Central memory CD4-positive, alpha-beta T cell (primary cell): ENCODE measurements around the gene QSER1.
"Not testable (repeated sequence)": the region's sequence is repeated elsewhere in the genome, so short reads cannot be mapped to it uniquely, and the experiment has no call there.

ENCODE experiments used
- DNase-seq: peaks from one replicate; pipeline ENCODE4 v3.0.0; 2022
- total RNA-seq, 3 experiments: gene quantifications; one replicate each; lab custom pipeline; 2026; lab: John Stamatoyannopoulos, UW

The QSER1 gene
- total RNA-seq, result 20.1 to 31.9 (median 27.6) reads per million in 3 experiments

- peak; percentile 64 for DNase-seq
These were observed at the start of gene QSER1 for GRCh38 chr11:32892355-32893092. Gene QSER1, plus strand, starts transcription at chr11:32892811. Its CDS starts 315 bp downstream, at chr11:32893126.

- DNase-seq, result no peak
These were observed 49.1 kb upstream of the QSER1 start for GRCh38 chr11:32843544-32843943.

DNA sequence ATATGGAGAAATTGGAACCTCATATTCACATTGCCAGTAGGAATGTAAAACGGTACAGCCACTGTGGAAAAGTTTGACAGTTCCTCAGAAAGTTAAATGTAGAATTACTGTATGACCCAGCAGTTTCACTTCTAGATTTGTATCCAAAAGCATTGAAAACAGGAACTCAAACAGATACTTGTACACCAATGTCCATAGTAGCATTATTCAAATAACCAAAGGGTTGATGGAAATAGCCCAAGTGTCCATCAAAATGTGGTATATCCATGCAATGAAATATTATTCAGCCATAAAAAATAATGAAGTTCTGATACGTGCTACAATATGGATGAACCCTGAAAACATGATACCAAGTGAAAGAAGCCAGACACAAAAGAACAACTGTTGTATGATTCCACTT, 45.1 kb upstream of the QSER1 start:
- no peak for DNase-seq

GRCh38 chr11:32849761-32850160, 42.9 kb upstream of the QSER1 start:
- DNase-seq, result no peak

- DNase-seq, result no peak
These were observed 41.4 kb upstream of the QSER1 start for GRCh38 chr11:32851251-32851650.

DNA sequence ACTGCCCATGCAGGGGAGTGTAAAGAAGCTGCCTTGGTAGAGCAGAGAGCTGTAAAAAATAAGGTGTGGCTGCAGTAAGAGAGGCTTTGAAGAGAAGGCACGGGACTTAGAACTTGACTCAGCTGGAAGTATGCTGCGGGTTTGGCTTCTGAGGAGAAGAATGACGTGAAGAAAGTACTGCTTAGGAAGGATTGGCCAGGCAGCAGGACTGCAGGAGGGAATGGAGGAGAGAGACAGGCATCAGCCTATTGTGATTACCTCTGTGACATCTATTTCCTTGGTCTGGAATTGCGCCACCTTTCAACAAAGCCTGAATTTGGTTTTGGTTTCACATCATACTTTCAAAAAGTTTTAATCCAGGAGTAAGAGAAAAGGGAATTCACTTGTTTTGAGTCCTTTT, 40.4 kb upstream of the QSER1 start:
- no peak for DNase-seq

GRCh38 chr11:32855601-32856000, 37.0 kb upstream of the QSER1 start:
- DNase-seq, result no peak

GRCh38 chr11:32858731-32859130, 33.9 kb upstream of the QSER1 start:
- DNase-seq, result no peak

GRCh38 chr11:32861850-32862577, 30.6 kb upstream of the QSER1 start:
- no peak for DNase-seq

DNA sequence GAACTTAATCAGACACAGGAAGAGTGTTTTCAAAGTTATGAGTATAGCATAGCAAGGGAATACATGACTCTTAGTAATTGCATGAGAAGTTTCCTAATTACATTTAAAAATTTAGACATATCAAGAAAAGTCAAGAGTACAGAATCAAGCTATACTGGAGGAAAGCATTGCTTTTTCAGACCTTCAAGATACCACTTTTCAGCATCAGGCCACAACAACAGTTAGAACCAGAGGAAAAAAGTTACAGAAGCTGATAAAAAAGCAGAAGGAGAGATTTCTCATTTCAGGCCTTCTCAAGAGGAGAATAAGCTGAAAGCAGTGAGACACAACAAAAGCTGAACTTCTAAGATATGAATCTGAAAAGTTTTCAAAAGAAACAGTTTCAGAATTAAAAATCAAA, 28.1 kb upstream of the QSER1 start:
- DNase-seq, result no peak

- not testable (repeated sequence) for DNase-seq
These were observed 23.9 kb upstream of the QSER1 start for GRCh38 chr11:32868752-32869151.

GRCh38 chr11:32870676-32871075, 21.9 kb upstream of the QSER1 start:
- peak; percentile 10 for DNase-seq

GRCh38 chr11:32874132-32874531, 18.5 kb upstream of the QSER1 start:
- DNase-seq, result no peak

DNA sequence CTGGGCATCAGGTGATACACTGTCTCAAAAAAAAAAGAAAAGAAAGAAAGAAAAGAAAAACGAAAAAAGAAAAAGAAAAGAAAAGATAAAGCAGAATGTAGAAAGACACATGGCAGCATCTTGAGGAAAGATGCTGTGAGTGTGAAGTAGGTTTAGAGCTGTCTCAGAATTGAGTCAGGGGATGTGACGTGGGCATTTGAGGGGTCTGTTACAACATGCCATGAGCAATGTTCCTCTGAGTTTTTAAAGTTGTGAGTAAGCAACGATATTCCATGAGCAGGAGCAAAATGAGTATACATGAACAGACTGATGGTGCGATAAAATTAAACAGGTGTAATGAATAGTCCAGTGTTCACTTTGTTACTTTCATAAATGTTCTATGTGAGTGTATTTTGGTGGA, 11.3 kb upstream of the QSER1 start:
- DNase-seq, result no peak

DNA sequence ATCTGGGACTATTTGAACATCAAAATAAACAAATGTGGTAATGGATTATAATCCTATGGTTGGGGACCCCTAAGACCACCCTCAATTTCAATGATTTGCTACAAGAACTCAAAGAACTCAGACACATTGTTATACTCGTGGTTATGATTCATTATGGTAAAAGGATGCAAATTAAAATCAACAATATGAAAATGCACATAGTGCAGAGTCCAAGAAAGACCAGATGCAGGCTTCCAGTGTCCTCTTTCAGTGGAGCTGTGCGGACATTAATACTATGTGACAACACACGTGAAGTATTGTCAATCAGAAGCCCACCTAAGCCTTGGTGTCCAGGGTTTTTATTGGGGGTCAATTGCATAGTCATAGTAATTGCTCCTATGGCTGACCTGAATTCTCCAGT, 9.2 kb upstream of the QSER1 start:
- DNase-seq, result no peak

- no peak for DNase-seq
These were observed 8.6 kb upstream of the QSER1 start for GRCh38 chr11:32884023-32884422.

DNA sequence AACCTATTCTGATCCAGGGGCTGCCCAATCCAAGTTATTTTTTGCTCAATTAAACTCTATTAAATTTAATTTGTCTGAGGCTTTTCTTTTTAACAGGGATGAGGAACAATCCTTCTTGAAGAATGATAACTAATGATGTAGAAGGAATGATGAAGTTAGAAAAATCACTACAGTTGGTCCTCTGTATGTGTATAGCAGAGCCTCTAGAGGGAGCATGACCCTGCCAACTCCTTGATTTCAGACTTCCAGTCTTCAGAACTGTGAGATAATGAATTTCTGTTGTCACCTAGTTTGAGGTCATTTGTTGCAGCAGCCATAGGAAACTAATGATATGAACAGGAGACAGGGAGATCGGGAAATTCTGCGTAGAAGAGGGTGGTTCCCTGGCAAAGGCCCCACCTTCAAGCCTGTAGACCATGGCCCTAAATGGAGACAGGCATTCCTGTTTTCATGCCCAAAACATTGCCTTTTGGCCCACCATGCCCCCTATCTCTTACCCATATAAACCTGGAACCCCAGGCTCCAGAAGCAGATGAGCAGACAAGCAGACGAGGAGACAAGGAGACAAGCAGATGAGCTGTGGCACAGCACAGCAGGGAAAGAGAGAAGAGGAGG, 7.7 kb upstream of the QSER1 start:
- no peak for DNase-seq

DNA sequence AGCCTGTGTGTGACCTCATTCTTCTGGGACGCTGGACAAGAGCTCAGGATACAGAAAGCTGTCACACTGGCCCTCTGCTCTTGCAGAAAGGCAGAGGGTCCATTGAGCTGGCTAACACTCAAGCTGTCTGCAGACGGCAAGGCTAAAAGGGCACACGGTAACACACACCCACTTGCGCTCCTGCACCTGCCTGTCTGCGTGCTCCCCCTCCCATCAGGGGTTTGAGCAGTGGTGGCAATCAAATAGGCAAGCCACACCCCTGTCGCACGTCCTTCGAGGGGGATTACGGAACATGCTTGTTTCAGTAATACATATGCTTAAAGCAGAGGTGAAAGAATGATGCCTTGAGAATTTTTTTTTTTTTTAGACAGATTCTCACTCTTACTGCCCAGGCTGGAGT, 7.1 kb upstream of the QSER1 start:
- no peak for DNase-seq

DNA sequence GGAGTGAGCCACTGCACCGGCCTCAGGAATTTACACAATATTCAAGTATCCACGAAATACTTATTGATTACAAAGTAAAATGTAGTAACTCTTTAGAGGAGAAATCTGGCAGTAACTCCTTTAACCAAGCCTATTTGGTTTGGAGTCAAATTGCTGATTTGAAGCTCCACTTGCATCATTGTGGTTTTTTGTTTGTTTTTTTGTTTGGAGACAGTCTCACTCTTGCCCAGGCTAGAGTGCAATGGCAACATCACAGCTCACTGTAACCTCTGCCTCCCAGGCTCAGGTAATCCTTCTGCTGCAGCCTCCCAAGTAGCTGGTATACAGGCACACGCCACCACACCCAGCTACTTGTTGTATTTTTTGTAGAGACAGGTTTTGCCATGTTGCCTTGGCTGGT, 6.4 kb upstream of the QSER1 start:
- DNase-seq, result no peak

DNA sequence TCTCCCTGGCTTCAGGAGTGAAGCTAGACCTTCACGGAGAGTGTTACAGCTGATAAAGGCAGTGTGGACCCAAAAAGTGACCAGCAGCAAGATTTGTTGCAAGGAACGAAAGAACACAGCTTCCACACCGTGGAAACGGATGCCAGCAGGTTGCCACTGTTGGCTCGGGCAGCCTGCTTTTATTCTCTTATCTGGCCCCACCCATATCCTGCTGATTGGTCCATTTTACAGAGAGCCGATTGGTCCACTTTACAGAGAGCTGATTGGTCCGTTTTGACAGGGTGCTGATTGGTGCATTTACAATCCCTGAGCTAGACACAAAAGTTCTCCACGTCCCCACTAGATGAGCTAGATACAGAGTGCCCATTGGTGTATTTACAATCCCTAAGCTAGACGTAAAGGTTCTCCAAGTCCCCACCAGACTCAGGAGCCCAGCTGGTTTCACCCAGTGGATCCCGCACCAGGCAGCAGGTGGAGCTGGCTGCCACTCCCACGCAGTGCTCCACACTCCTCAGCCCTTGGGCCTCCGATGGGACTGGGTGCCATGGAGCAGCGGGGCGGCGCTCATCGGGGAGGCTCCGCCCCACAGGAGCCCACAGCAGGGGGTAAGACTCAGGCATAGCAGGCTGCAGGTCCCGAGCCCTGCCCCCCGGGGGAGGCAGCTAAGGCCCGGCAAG, 4.8 kb upstream of the QSER1 start:
- DNase-seq, result not testable (repeated sequence)

GRCh38 chr11:32888384-32888710, 4.3 kb upstream of the QSER1 start:
- DNase-seq, result not testable (repeated sequence)

GRCh38 chr11:32888805-32889204, 3.8 kb upstream of the QSER1 start:
- no peak for DNase-seq
